AG04449 (cell line): ENCODE measurements around the gene NPAS3.

Source experiments
- CTCF ChIA-PET: fragments of 350-600 bp; formaldehyde crosslinking; extraction: SDS; loops from one replicate; lab custom pipeline; 2021; ENCODE audit warnings: antibody characterized with exemption; lab: Yijun Ruan, JAX
- POLR2A ChIA-PET: fragments of 400-600, 350-600 bp; formaldehyde crosslinking; extraction: SDS; loops from one replicate; lab custom pipeline; 2020; ENCODE audit warnings: antibody characterized with exemption, inconsistent platforms; lab: Yijun Ruan, JAX
- DNase-seq: peaks from one replicate; pipeline ENCODE4 v3.0.0-alpha.2; 2010; ENCODE audit warnings: low read depth, low spot score
- H3K4me3 ChIP-seq: 2 replicates; pipeline ENCODE4 v1.5.1; 2011; ENCODE audit warnings: low read depth, mild to moderate bottlenecking, control low read depth, low read length
- CTCF ChIP-seq: IDR thresholded peaks from one replicate; pipeline ENCODE4 v1.5.1; 2011; ENCODE audit warnings: mild to moderate bottlenecking, moderate library complexity, low read length, control low read depth, inconsistent platforms; ENCODE audit not compliant: insufficient read depth; ENCODE audit errors: missing control alignments

The NPAS3 gene

GRCh38 chr14:33237115-33237740, 298.5 kb downstream of the NPAS3 start:
- TF ChIP-seq CTCF: no peak
- no peak overlapping the region for H3K4me3 ChIP-seq
- ChIA-PET POLR2A (no interaction called here), CTCF (no interaction called here)
- DNase-seq: no peak

GRCh38 chr14:33239465-33239864, 300.8 kb downstream of the NPAS3 start:
- no peak overlapping the region for H3K4me3 ChIP-seq
- TF ChIP-seq CTCF: no peak
- ChIA-PET POLR2A (no interaction called here), CTCF (no interaction called here)
- no peak for DNase-seq

- ChIA-PET POLR2A (no interaction called here), CTCF (no interaction called here)
- TF ChIP-seq CTCF: no peak
- DNase-seq: no peak
- H3K4me3 ChIP-seq: no peak overlapping the region
Observed at GRCh38 chr14:33240466-33240865, 301.8 kb downstream of the NPAS3 start.

- DNase-seq: no peak
- CTCF ChIA-PET: no interaction called here
- TF ChIP-seq CTCF: no peak
- POLR2A ChIA-PET: no interaction called here
- H3K4me3 ChIP-seq: no peak overlapping the region
Observed at GRCh38 chr14:33241331-33241730, 302.7 kb downstream of the NPAS3 start.

- no peak for DNase-seq
- POLR2A ChIA-PET: no interaction called here
- no peak overlapping the region for H3K4me3 ChIP-seq
- no peak for TF ChIP-seq CTCF
- CTCF ChIA-PET: no interaction called here
Observed at GRCh38 chr14:33249233-33249820, 310.6 kb downstream of the NPAS3 start.

- DNase-seq: no peak
- CTCF ChIA-PET: no interaction called here
- POLR2A ChIA-PET: no interaction called here
Observed at GRCh38 chr14:33250963-33251362, 312.3 kb downstream of the NPAS3 start.

More at GRCh38 chr14:33250963-33251362, 312.3 kb downstream of the NPAS3 start:
- no peak overlapping the region for H3K4me3 ChIP-seq
- no peak for TF ChIP-seq CTCF
